DOHH2 (cell line): ENCODE results near the gene GRK7.

Source experiments
- H3F3A ChIP-seq: fragments of 200-600 bp; sonication (generic), shearing (Covaris generic); 2 replicates; pipeline ENCODE4 v1.6.0; 2016; ENCODE audit warnings: antibody characterized with exemption, mild to moderate bottlenecking; ENCODE audit not compliant: control insufficient read depth, insufficient read depth
- H3K27ac ChIP-seq: fragments of 200-600 bp; sonication (generic); 2 replicates; pipeline ENCODE4 v1.5.1; 2014; ENCODE audit warnings: low read depth, mild to moderate bottlenecking, low read length, moderate library complexity
- H3K27me3 ChIP-seq: fragments of 200-600 bp; sonication (generic); 2 replicates; pipeline ENCODE4 v1.6.1; 2014; ENCODE audit warnings: mild to moderate bottlenecking, low read length, mixed read lengths; ENCODE audit not compliant: control insufficient read depth
- H3K36me3 ChIP-seq: fragments of 200-600 bp; sonication (generic); 2 replicates; pipeline ENCODE4 v1.6.1; 2014; ENCODE audit warnings: mild to moderate bottlenecking, low read length, moderate library complexity, mixed read lengths; ENCODE audit not compliant: control insufficient read depth
- H3K4me1 ChIP-seq: fragments of 200-600 bp; sonication (generic); 2 replicates; pipeline ENCODE4 v1.6.1; 2014; ENCODE audit warnings: mild to moderate bottlenecking, low read length, mixed read lengths; ENCODE audit not compliant: control insufficient read depth
- H3K4me2 ChIP-seq: fragments of 200-600 bp; sonication (generic); 2 replicates; pipeline ENCODE4 v1.6.0; 2014; ENCODE audit warnings: mild to moderate bottlenecking, low read length, moderate library complexity
- H3K4me3 ChIP-seq: fragments of 200-600 bp; sonication (generic); 2 replicates; pipeline ENCODE4 v1.5.1; 2014; ENCODE audit warnings: mild to moderate bottlenecking, low read length, mixed read lengths
- H3K79me2 ChIP-seq: fragments of 200-600 bp; sonication (generic); 2 replicates; pipeline ENCODE4 v1.6.1; 2014; ENCODE audit warnings: mild to moderate bottlenecking, low read length, mixed read lengths; ENCODE audit not compliant: control insufficient read depth
- H3K9me2 ChIP-seq: fragments of 200-600 bp; sonication (generic); replicated peaks from 2 replicates; pipeline ENCODE4 v1.6.1; 2014; ENCODE audit warnings: mild to moderate bottlenecking, low read length, mixed read lengths; ENCODE audit not compliant: control insufficient read depth
- H3K9me3 ChIP-seq: fragments of 200-600 bp; sonication (generic); 2 replicates; pipeline ENCODE4 v1.6.1; 2014; ENCODE audit warnings: antibody characterized with exemption, low read length, mixed read lengths; ENCODE audit not compliant: control insufficient read depth, insufficient read depth
- H4K20me1 ChIP-seq: fragments of 200-600 bp; sonication (generic); 2 replicates; pipeline ENCODE4 v1.6.0; 2014; ENCODE audit warnings: low read depth, mild to moderate bottlenecking, antibody characterized with exemption, low read length, moderate library complexity; ENCODE audit not compliant: control insufficient read depth, insufficient read depth
- CTCF ChIP-seq: fragments of 200-600 bp; sonication (generic); IDR thresholded peaks from one replicate; pipeline ENCODE4 v1.5.1; 2014; ENCODE audit warnings: antibody characterized with exemption, mild to moderate bottlenecking, low read depth, low read length; ENCODE audit not compliant: poor library complexity, severe bottlenecking
- EZH2phosphoT487 ChIP-seq: fragments of 200-600 bp; sonication (generic); IDR thresholded peaks from 2 replicates; pipeline ENCODE4 v1.6.1; 2017; ENCODE audit warnings: borderline replicate concordance, mild to moderate bottlenecking, antibody characterized with exemption, low read length, moderate library complexity, mixed read lengths

GRK7 gene

GRCh38 chr3:141726483-141726882 is 36.7 kb upstream of the GRK7 start:
- TF ChIP-seq EZH2phosphoT487 (no peak), CTCF (no peak)
- Histone ChIP-seq H3K27me3 (no peaks in the 10 kb centered on the region), H3K27ac (no peak overlapping the region), H3F3A (no peaks in the 10 kb centered on the region), H3K4me1 (no peaks in the 10 kb centered on the region), H3K9me2 (no peaks in the 10 kb centered on the region), H4K20me1 (no peaks in the 10 kb centered on the region), H3K9me3 (no peaks in the 10 kb centered on the region), H3K36me3 (no peaks in the 10 kb centered on the region), H3K4me3 (no peak overlapping the region), H3K79me2 (no peaks in the 10 kb centered on the region), H3K4me2 (no peak overlapping the region)

- Histone ChIP-seq H4K20me1 (no peaks in the 10 kb centered on the region), H3K4me3 (no peak overlapping the region), H3K79me2 (no peaks in the 10 kb centered on the region), H3K9me2 (no peaks in the 10 kb centered on the region), H3K27me3 (no peaks in the 10 kb centered on the region), H3K4me1 (no peaks in the 10 kb centered on the region), H3K9me3 (no peaks in the 10 kb centered on the region), H3K4me2 (no peak overlapping the region), H3K27ac (no peak overlapping the region), H3F3A (no peaks in the 10 kb centered on the region), H3K36me3 (no peaks in the 10 kb centered on the region)
- TF ChIP-seq EZH2phosphoT487 = no peak
Observed at GRCh38 chr3:141728355-141728892, 34.8 kb upstream of the GRK7 start.

- Histone ChIP-seq H3K36me3 (no peaks in the 10 kb centered on the region), H3F3A (no peaks in the 10 kb centered on the region), H3K27ac (no peak overlapping the region), H4K20me1 (no peaks in the 10 kb centered on the region), H3K9me2 (no peaks in the 10 kb centered on the region), H3K4me3 (no peak overlapping the region), H3K4me2 (no peak overlapping the region), H3K4me1 (no peaks in the 10 kb centered on the region), H3K9me3 (no peaks in the 10 kb centered on the region), H3K27me3 (no peaks in the 10 kb centered on the region), H3K79me2 (no peaks in the 10 kb centered on the region)
- peak; percentile 37 for TF ChIP-seq CTCF
- no peak for TF ChIP-seq EZH2phosphoT487
Observed at GRCh38 chr3:141729240-141729639, 34.0 kb upstream of the GRK7 start.

- no peaks in the 10 kb centered on the region for H3K9me3 ChIP-seq
- H3K4me1 ChIP-seq = peaks cover 27% of the 10 kb centered on the region
- no peak overlapping the region for H3K27ac ChIP-seq
- peaks cover 6% of the 10 kb centered on the region; the same call in 1 of the 2 replicates for H3F3A ChIP-seq
- 0 out of 2 replicates have a peak, but pooled peaks cover 5% of the 10 kb centered on the region for H4K20me1 ChIP-seq
- peaks cover 14% of the 10 kb centered on the region for H3K36me3 ChIP-seq
- no peak overlapping the region for H3K4me3 ChIP-seq
- no peak overlapping the region for H3K4me2 ChIP-seq
- TF ChIP-seq CTCF (no peak), EZH2phosphoT487 (no peak)
- H3K79me2 ChIP-seq = peaks cover 21% of the 10 kb centered on the region
- no peaks in the 10 kb centered on the region for H3K9me2 ChIP-seq
- H3K27me3 ChIP-seq = no peaks in the 10 kb centered on the region
Observed at GRCh38 chr3:141735176-141735575, 28.0 kb upstream of the GRK7 start.
